ENCODE data around the gene ACTA1.

ACTA1 gene

DNA sequence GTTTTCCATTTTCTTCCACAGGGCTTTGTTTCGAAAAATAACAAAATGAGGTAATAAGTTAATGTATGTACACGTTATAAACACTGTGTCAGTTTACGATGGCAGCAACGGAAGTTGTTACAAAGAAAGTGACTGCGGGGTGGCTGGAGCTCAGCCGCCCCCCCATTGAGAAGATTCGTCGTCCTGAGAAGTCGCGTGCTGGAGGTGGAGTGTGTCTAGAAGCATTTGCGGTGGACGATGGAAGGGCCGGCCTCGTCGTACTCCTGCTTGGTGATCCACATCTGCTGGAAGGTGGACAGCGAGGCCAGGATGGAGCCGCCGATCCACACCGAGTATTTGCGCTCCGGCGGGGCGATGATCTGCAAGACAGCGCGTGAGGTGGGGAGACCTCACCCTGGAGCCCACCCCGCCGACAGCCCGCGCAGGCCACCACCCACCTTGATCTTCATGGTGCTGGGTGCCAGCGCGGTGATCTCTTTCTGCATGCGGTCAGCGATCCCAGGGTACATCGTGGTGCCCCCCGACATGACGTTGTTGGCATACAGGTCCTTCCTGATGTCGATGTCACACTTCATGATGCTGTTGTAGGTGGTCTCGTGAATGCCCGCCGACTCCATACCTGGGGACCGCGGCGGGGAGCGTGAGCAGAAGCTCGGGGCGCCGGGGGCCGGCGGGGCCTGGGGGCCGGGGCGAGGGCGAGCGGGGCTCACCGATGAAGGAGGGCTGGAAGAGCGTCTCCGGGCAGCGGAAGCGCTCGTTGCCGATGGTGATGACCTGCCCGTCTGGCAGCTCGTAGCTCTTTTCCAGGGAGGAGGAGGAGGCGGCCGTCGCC lies 2.4 kb downstream of the ACTA1 start:
- Histone ChIP-seq H3K4me2 (no peak overlapping the region), H3K9ac (no peak overlapping the region), H3K27ac (no peak overlapping the region), H4K20me1 (ENCODE audit: insufficient read depth) (no peaks in the 10 kb centered on the region), H3K27me3 (ENCODE audit: insufficient read depth, low read depth) (no peaks in the 10 kb centered on the region), H3K4me1 (ENCODE audit: low read depth, poor library complexity, severe bottlenecking) (peaks cover 13% of the 10 kb centered on the region), H3K79me2 (ENCODE audit: insufficient read depth, low read depth) (no peaks in the 10 kb centered on the region), H3K36me3 (ENCODE audit: insufficient read depth) (no peaks in the 10 kb centered on the region), H2AFZ (ENCODE audit: low read depth) (no peak overlapping the region), H3K4me3 (IDR thresholded peaks at IDR 0.05; ENCODE audit: insufficient read depth, low read depth, low read length) (no peak overlapping the region)
- TF ChIP-seq, protein P1, sequence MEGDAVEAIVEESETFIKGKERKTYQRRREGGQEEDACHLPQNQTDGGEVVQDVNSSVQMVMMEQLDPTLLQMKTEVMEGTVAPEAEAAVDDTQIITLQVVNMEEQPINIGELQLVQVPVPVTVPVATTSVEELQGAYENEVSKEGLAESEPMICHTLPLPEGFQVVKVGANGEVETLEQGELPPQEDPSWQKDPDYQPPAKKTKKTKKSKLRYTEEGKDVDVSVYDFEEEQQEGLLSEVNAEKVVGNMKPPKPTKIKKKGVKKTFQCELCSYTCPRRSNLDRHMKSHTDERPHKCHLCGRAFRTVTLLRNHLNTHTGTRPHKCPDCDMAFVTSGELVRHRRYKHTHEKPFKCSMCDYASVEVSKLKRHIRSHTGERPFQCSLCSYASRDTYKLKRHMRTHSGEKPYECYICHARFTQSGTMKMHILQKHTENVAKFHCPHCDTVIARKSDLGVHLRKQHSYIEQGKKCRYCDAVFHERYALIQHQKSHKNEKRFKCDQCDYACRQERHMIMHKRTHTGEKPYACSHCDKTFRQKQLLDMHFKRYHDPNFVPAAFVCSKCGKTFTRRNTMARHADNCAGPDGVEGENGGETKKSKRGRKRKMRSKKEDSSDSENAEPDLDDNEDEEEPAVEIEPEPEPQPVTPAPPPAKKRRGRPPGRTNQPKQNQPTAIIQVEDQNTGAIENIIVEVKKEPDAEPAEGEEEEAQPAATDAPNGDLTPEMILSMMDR (conservative IDR thresholded peaks at IDR 0.05; ENCODE audit: low read depth, low read length) = no peak

DNA sequence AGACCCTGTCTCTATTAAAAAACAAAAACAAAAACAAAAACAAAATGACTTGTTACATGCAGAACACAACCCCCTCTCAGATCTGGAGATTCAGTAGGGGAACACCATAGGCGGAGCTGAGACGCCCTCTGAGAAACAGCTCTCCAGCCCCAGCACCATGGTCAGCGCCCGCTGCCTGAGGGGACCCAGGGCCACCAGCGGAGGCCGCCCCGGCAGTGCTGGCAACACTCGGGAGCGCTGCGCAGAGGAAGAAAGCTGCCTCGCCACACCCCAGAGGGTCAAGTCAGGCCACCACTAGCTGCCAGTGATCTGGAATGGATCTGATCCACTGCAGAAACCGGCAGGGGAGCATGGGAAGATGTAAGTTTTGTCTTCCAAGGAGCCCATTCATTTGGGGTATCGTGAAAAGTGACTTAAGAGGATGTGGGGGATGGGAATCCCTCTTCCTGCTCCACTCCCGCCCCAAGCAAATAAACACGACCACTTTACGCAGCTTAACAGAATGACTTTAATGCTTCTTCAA lies 3.1 kb downstream of the ACTA1 start:
- H3K27ac ChIP-seq = no peak overlapping the region
- no peaks in the 10 kb centered on the region for H4K20me1 ChIP-seq (ENCODE audit: insufficient read depth)
- no peak overlapping the region for H2AFZ ChIP-seq (ENCODE audit: low read depth)
- no peaks in the 10 kb centered on the region for H3K27me3 ChIP-seq (ENCODE audit: insufficient read depth, low read depth)
- TF ChIP-seq, protein P1 (conservative IDR thresholded peaks at IDR 0.05; ENCODE audit: low read depth, low read length) = no peak
- no peak overlapping the region for H3K4me3 ChIP-seq (IDR thresholded peaks at IDR 0.05; ENCODE audit: insufficient read depth, low read depth, low read length)
- no peak overlapping the region for H3K4me2 ChIP-seq
- H3K4me1 ChIP-seq (ENCODE audit: low read depth, poor library complexity, severe bottlenecking) = peaks cover 13% of the 10 kb centered on the region
- H3K36me3 ChIP-seq (ENCODE audit: insufficient read depth) = no peaks in the 10 kb centered on the region
- H3K9ac ChIP-seq = no peak overlapping the region
- H3K79me2 ChIP-seq (ENCODE audit: insufficient read depth, low read depth) = no peaks in the 10 kb centered on the region

DNA sequence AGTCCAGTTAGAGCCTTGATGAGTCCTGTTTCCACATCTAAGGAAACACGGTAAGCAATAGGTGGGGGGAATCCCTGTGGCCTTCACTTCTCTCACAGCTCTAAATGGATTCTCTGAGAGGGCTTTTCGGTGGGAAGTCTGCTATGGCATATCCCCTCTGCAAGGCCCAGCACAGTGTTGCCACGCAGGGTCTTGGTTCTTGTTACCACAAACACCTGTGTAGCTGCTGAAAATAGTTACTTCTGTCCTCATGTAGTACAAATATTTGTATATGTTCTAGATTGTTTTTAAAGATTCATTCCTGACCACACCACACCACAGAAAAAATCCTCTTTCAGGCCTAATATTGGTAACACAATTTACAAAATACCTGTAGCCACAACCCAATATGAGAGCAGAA lies 5.6 kb downstream of the ACTA1 start:
- no peak overlapping the region for H3K27ac ChIP-seq

DNA sequence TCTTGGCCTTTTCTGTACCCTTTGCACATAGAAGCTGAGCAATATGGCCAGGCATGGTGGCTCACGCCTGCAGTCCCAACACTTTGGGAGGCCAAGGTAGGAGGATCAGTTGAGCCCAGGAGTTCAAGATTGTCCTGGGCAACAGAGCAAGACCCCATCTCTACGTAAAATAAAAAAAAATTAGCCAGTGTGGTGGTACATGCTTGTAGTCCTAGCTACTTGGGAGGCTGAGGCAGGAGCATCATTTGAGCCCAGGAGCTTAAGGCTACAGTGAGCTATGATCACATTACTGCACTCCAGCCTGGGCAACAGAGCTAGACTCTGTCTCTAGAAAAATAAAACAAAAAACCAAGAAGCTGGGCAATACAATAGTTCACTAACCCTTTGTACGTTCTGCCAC lies 6.3 kb downstream of the ACTA1 start:
- Histone ChIP-seq H3K27me3 (ENCODE audit: insufficient read depth, low read depth) (no peaks in the 10 kb centered on the region; the same call in 1 of the 2 replicates), H3K4me3 (IDR thresholded peaks at IDR 0.05; ENCODE audit: insufficient read depth, low read depth, low read length) (no peak overlapping the region), H4K20me1 (ENCODE audit: insufficient read depth) (no peaks in the 10 kb centered on the region), H3K79me2 (ENCODE audit: insufficient read depth, low read depth) (no peaks in the 10 kb centered on the region), H2AFZ (ENCODE audit: low read depth) (no peak overlapping the region), H3K4me2 (no peak overlapping the region), H3K36me3 (ENCODE audit: insufficient read depth) (no peaks in the 10 kb centered on the region), H3K27ac (no peak overlapping the region), H3K9ac (no peak overlapping the region), H3K4me1 (ENCODE audit: low read depth, poor library complexity, severe bottlenecking) (peaks cover 13% of the 10 kb centered on the region)
- TF ChIP-seq, protein P1 (conservative IDR thresholded peaks at IDR 0.05; ENCODE audit: low read depth, low read length) = no peak

More for the DNA sequence above, 5.6 kb downstream of the ACTA1 start:
- no peaks in the 10 kb centered on the region for H3K79me2 ChIP-seq (ENCODE audit: insufficient read depth, low read depth)
- peaks cover 13% of the 10 kb centered on the region for H3K4me1 ChIP-seq (ENCODE audit: low read depth, poor library complexity, severe bottlenecking)
- H3K27me3 ChIP-seq (ENCODE audit: insufficient read depth, low read depth) = no peaks in the 10 kb centered on the region; the same call in 1 of the 2 replicates
- no peaks in the 10 kb centered on the region for H4K20me1 ChIP-seq (ENCODE audit: insufficient read depth)
- no peak overlapping the region for H3K4me2 ChIP-seq
- TF ChIP-seq, protein P1 (conservative IDR thresholded peaks at IDR 0.05; ENCODE audit: low read depth, low read length) = no peak
- H3K9ac ChIP-seq = no peak overlapping the region
- H3K4me3 ChIP-seq (IDR thresholded peaks at IDR 0.05; ENCODE audit: insufficient read depth, low read depth, low read length) = no peak overlapping the region
- H3K36me3 ChIP-seq (ENCODE audit: insufficient read depth) = no peaks in the 10 kb centered on the region
- H2AFZ ChIP-seq (ENCODE audit: low read depth) = no peak overlapping the region

All from KMS-11 (cell line).